ENCODE data around the gene USP6NL. TPM values are rescaled to one million over a fixed set of nuclear protein-coding genes. Genes with fewer than 3 reads are reported as not detected.

The USP6NL gene
- total and polyA plus RNA-seq, 2 of the 8 experiments (the other 6 are each of a cell fraction or from before 2014, with no cell fraction given) = 10.9 to 28.8 TPM

DNA sequence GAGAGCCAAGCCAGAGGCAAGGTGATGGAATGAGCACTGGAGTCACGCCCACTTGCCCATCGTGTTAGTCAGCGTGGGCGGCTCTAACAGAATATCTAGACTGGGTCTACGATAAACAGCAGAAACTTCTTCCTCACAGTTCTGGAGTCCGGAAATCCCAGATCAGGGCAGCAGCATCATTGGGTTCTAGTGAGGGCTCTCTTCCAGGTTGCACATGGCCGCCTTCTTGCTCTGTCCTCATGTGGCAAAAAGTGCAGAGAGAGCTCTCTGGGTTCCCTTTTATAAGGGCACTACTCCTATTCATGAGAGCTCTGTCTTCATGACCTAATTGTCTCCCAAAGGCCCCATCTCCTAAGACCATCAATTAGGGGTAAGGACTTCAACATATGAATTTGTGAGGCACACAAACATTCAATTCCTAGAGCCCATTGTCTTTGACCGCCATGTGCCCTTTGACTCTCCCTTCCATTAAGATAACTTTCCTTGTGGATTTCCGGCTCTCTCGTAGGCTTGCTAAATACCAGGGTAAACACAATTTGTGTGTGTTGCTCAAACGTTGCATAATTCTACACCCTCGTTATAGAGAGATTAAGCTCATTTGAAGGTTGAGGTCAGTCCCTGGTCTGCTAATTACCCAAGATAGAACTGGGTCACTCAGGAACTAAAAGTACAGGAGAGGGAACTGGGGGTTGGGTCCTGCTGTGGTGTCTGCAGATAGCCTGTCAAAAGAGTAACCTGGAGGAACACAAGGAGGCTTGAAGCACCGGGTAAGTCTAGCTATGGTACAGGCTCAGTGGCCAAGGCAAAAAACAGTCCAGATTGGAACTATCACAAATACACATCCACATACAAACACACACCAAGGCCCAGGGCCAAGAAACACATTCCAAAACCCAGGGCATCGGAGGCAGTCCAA lies 28.7 kb upstream of the USP6NL start (continued):
- no peak for TF ChIP-seq SRF (IDR thresholded peaks at IDR 0.05; ENCODE audit: low read depth, low read length)
